Neural progenitor cell (in vitro differentiated cells): ENCODE data around the gene PIGV.

Source experiments
- CTCF ChIP-seq: fragments of 200-600 bp; sonication (generic); IDR thresholded peaks from 2 replicates; pipeline ENCODE4 v1.5.1; 2017; ENCODE audit warnings: antibody characterized with exemption, mild to moderate bottlenecking
- EZH2 ChIP-seq: fragments of 200-600 bp; sonication (generic); IDR thresholded peaks from 2 replicates; pipeline ENCODE4 v1.6.1; 2017; ENCODE audit warnings: antibody characterized with exemption, mild to moderate bottlenecking, moderate library complexity

GRCh38 chr1:26787381-26787705, 407 bp upstream of the PIGV start:
- TF ChIP-seq CTCF (no peak), EZH2 (peak; percentile 10)
